HEK293 (cell line): ENCODE results near the gene VPS54.

Experiments used
- CTCF ChIP-seq: fragments of 450-650 bp; formaldehyde crosslinking; IDR thresholded peaks from 2 replicates; pipeline ENCODE4 v1.5.1; 2016; ENCODE audit warnings: missing biosample characterization, missing genetic modification characterization
- ZNF785 ChIP-seq: fragments of 450-650 bp; formaldehyde crosslinking; IDR thresholded peaks from 2 replicates; pipeline ENCODE4 v1.5.1; 2016; ENCODE audit warnings: missing biosample characterization, missing genetic modification characterization

GRCh38 chr2:64065516-64065915, 46.3 kb upstream of the VPS54 start:
- TF ChIP-seq CTCF (tag by site-specific recombination) (no peak), ZNF785 (tag by site-specific recombination) (no peak)
